Urinary bladder (tissue), 4 donors: ENCODE measurements around the gene MCC. TPM values are rescaled to one million over a fixed set of nuclear protein-coding genes. Genes with fewer than 3 reads are reported as not detected.

Experiments
- DNase-seq: peaks from one replicate; pipeline ENCODE4 v3.0.0-alpha.2; 2015; ENCODE audit errors: extremely low spot score
- H3K27ac ChIP-seq: one replicate; pipeline ENCODE4 v1.5.1; 2013; ENCODE audit warnings: low read depth, mild to moderate bottlenecking, moderate library complexity
- H3K36me3 ChIP-seq: one replicate; pipeline ENCODE4 v1.6.1; 2013; ENCODE audit warnings: mild to moderate bottlenecking, moderate library complexity; ENCODE audit not compliant: insufficient read depth
- H3K4me1 ChIP-seq: one replicate; pipeline ENCODE4 v1.6.1; 2013; ENCODE audit warnings: mild to moderate bottlenecking, moderate library complexity; ENCODE audit not compliant: insufficient read depth
- H3K4me3 ChIP-seq: one replicate; pipeline ENCODE4 v1.5.1; 2013; ENCODE audit warnings: low read depth, low read length
- WGBS: extraction: QIAGEN DNeasy Blood & Tissue Kit; methylation state at CpG from one replicate; pipeline ENCODE4 v1.1.7; 2013; 5-methylcytosine and 5-hydroxymethylcytosine counted together
- polyA plus RNA-seq: library from polyadenylated mRNA; stranded (reverse); fragments of 200-250 nt; gene quantifications from one replicate; pipeline ENCODE4 v1.2.3, GENCODE V29; 2013
- total RNA-seq: library from RNA; depleted of rRNA; stranded (reverse); fragments of >200 nt; gene quantifications from one replicate; pipeline ENCODE4 v1.2.3, GENCODE V29; 2014
- donor health status: healthy with polysubstance abuse.
- donor health status: healthy.

MCC gene
- total and polyA plus RNA-seq, 2 donors: 17.2 to 60.7 TPM

DNA sequence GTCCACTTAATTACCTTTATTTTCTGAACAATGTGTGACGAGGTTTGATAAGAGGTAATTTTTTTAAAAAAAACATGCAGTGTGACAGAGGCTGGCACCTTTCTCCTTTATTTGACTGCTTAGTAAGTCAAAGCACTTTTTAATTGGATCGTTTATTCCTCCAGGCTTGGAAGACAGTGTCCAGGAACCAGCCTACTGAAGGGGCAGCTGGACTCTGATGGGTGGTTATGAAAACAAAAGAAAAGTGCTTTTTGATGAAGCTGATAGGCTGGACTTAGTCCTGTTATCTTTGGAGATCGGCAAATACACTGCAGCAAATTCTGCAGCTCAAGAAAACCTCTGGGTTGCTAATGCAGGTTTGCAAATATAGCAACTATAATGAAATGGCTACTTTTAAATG lies 370.0 kb downstream of the MCC start:
- no peak overlapping the region for H3K4me3 ChIP-seq
- H3K27ac ChIP-seq: no peak overlapping the region
- no peak for DNase-seq
- peaks cover 2% of the 10 kb centered on the region for H3K4me1 ChIP-seq
- H3K36me3 ChIP-seq: no peaks in the 10 kb centered on the region
- 68% methylated on average over 3 of the region's 3 CpGs for WGBS

- no peak for DNase-seq
- H3K27ac ChIP-seq: no peak overlapping the region
- H3K4me1 ChIP-seq: peaks cover 2% of the 10 kb centered on the region
- H3K4me3 ChIP-seq: no peak overlapping the region
- H3K36me3 ChIP-seq: no peaks in the 10 kb centered on the region
- WGBS: 55% methylated on average over 4 of the region's 4 CpGs
These were observed 370.6 kb downstream of the MCC start for GRCh38 chr5:113117543-113118115.

DNA sequence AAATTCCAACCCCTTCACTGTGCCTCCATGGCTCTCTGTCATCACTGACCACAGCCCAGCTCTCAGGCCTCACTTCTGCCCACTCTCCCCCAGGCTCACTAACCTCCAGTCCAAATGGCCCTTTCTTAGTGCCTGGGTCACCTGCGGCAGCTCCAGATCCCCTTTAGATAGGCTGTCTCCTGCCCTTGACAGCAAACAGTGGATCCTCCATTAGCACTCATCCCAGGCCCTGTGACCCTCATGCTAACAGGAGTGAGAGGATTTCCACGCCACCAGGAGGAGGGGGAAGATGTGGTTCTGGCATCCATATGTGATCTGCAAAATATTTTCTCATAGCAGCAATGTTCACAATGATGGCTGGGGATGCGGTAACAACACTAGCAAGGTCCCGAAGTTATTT lies 372.3 kb downstream of the MCC start:
- DNase-seq: no peak
- Histone ChIP-seq H3K36me3 (no peaks in the 10 kb centered on the region), H3K4me3 (no peak overlapping the region), H3K4me1 (peaks cover 2% of the 10 kb centered on the region), H3K27ac (no peak overlapping the region)
- 96% methylated on average over 4 of the region's 4 CpGs for WGBS

DNA sequence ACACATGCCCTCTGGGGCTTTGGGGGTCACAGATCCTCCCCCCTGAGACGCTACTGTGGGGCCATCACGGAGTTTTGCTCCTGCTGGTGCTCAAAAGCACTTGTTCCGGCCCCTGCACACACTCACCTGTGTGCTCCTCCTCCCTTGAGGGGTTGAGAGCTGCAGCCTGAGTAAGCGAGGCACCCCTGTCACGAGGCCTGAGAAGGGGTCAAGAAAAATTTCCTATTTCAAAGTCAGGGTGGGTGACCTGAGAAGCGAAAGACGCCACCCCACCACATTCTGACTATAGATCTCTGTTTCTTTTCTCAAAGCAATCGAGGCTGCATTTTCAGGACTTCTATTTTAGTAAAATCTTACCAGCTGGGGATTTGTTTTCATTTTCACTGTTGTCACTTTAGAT lies 373.2 kb downstream of the MCC start:
- Histone ChIP-seq H3K36me3 (no peaks in the 10 kb centered on the region), H3K27ac (no peak overlapping the region), H3K4me1 (peaks cover 2% of the 10 kb centered on the region), H3K4me3 (no peak overlapping the region)
- no peak for DNase-seq
- 90% methylated on average over 8 of the region's 8 CpGs for WGBS

GRCh38 chr5:113114559-113114958 lies 373.7 kb downstream of the MCC start:
- Histone ChIP-seq H3K27ac (no peak overlapping the region), H3K36me3 (no peaks in the 10 kb centered on the region), H3K4me1 (peaks cover 2% of the 10 kb centered on the region), H3K4me3 (no peak overlapping the region)
- DNase-seq: no peak
- WGBS: 95% methylated on average over 7 of the region's 7 CpGs

- Histone ChIP-seq H3K4me3 (no peak overlapping the region), H3K36me3 (no peaks in the 10 kb centered on the region), H3K4me1 (no peaks in the 10 kb centered on the region), H3K27ac (no peak overlapping the region)
- WGBS: 72% methylated on average over 3 of the region's 3 CpGs
- DNase-seq: no peak
These were observed 375.8 kb downstream of the MCC start for GRCh38 chr5:113112435-113112834.

DNA sequence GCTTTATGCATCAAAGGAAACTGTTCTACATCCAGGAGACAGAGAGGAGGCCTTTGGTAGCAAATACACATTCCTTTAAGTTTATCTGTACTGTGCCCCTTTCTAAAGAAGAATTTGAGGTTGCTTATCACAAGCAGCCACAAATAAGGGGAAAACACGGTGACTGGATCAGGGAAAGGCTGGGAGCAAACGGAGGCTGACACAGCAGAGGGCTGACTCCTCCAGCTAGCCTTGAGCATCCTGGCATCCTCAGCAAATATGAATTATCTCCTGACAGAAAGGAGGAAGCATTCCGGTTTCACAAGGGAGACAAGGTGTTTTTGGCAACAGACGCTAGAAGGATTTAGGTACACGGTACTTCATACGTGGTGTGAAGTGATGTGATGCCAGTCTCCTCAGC lies 378.1 kb downstream of the MCC start:
- Histone ChIP-seq H3K4me3 (no peak overlapping the region), H3K36me3 (no peaks in the 10 kb centered on the region), H3K4me1 (no peaks in the 10 kb centered on the region), H3K27ac (no peak overlapping the region)
- WGBS: 75% methylated on average over 6 of the region's 6 CpGs
- DNase-seq: no peak

DNA sequence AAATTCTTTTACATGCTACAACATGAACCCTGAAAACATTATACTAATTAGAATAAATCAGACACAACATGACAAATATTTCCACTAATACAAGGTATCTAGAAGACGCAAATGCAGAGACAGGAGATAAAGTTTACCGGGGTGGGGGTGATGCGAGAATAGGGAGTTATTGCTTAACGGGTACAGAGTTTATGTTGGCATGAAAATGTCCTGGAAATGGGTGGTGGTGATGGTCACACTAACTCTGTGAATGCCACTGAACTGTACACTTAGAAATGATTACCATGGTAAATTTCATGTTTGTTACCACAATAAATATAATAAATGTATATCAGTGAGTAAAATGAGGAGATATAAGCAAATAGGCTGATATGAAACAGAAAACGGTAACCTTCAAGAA lies 378.9 kb downstream of the MCC start:
- Histone ChIP-seq H3K4me3 (no peak overlapping the region), H3K4me1 (no peaks in the 10 kb centered on the region), H3K36me3 (no peaks in the 10 kb centered on the region), H3K27ac (no peak overlapping the region)
- DNase-seq: no peak
- WGBS: 90% methylated on average over 5 of the region's 5 CpGs

DNA sequence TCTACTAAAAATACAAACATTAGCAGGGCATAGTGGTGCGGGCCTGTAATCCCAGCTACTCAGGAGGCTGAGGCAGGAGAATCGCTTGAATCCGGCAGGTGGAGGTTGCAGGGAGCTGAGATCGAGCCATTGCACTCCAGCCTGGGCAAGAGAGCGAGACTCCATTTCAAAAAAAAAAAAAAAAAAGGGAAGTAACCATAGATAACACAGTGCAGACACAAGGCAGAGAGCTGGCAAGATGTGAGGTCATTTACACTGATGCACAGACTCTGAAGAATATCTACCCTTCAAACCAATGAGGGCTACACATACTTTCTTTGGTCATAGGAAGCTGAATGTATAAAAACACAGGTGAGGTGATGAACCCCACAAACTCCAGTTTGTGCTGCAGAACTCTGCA lies 379.8 kb downstream of the MCC start:
- Histone ChIP-seq H3K36me3 (no peaks in the 10 kb centered on the region), H3K4me3 (no peak overlapping the region), H3K4me1 (no peaks in the 10 kb centered on the region), H3K27ac (no peak overlapping the region)
- whole genome bisulfite sequencing: 94% methylated on average over 5 of the region's 5 CpGs
- DNase-seq: no peak

- no peak overlapping the region for H3K27ac ChIP-seq
- peaks cover 3% of the 10 kb centered on the region for H3K36me3 ChIP-seq
- 92% methylated on average over 2 of the region's 2 CpGs for WGBS
- DNase-seq: no peak
- H3K4me1 ChIP-seq: no peaks in the 10 kb centered on the region
- H3K4me3 ChIP-seq: no peak overlapping the region
These were observed 381.4 kb downstream of the MCC start for GRCh38 chr5:113106821-113107220.

DNA sequence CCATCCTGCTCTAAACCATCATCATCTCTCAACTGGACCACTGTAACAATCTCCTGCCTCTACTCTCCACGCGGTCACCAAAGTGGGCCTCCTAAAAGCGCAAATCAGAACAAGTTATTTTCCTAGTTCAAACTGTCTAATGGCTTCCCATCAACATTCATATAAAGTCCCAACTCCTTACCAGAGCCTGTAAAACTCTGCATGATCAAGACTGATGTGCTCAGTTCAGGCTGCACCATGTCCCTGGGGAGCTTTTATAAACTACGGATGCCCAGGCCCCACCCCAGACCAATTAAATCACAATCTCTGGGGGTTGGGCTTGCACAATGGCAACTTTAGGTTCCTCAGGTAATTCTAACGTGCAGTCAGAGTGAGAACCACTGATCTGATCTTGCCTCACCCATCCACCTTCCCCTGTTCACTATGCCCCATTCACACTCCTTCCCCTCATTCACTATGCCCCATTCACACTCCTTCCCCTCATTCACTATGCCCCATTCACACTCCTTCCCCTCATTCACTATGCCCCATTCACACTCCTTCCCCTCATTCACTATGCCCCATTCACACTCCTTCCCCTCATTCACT lies 382.5 kb downstream of the MCC start:
- 94% methylated on average over 5 of the region's 5 CpGs for WGBS
- H3K4me3 ChIP-seq: no peak overlapping the region
- H3K36me3 ChIP-seq: peaks cover 3% of the 10 kb centered on the region
- H3K27ac ChIP-seq: no peak overlapping the region
- DNase-seq: no peak
- no peaks in the 10 kb centered on the region for H3K4me1 ChIP-seq

DNA sequence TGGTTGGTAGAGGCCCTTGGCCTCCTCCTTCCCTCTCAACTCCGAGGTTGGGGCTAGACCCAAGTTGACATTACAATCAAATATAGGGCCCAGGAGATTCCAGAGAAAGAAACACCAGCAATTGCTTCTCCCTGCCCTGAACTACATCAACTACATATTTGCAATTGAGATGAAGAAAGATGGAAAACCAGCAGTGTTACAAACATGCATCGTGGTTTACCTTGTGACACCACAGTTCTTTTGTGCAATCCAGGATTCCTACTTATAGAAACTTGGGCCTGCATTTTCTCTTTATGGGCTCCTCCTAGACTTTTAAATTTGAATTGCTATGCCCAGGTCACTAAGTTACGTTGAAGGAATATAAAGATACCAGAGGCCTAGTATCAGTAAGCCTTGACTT lies 384.9 kb downstream of the MCC start:
- Histone ChIP-seq H3K4me3 (no peak overlapping the region), H3K4me1 (no peaks in the 10 kb centered on the region), H3K27ac (no peak overlapping the region), H3K36me3 (peaks cover 3% of the 10 kb centered on the region)
- WGBS: 83% methylated on average over 3 of the region's 3 CpGs
- DNase-seq: no peak

DNA sequence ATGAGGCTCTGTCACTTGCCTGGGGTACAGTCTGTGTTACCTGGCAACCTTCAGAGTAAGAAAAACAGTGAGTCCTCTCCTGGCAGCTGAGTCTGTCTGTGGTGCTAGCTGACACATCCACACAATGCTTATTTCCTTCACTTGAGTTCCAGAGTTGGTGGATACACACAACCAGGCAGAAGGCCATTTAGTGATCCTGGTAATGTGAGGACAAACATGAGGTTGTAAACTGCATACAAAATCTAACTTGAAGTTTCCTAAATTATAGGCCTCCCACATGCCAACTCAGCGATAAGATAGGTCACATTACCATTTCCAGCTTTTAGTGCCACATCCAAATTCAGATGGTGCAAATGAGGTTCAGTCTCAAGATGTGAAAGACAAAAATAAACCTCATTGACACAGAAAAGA lies 386.1 kb downstream of the MCC start:
- no peaks in the 10 kb centered on the region for H3K4me1 ChIP-seq
- H3K27ac ChIP-seq: no peak overlapping the region
- DNase-seq: no peak
- no peak overlapping the region for H3K4me3 ChIP-seq
- 90% methylated on average over 1 of the region's 1 CpG for WGBS
- H3K36me3 ChIP-seq: peaks cover 3% of the 10 kb centered on the region

GRCh38 chr5:113100981-113101380 lies 387.3 kb downstream of the MCC start:
- no peak for DNase-seq
- Histone ChIP-seq H3K4me3 (no peak overlapping the region), H3K4me1 (no peaks in the 10 kb centered on the region), H3K36me3 (peaks cover 3% of the 10 kb centered on the region), H3K27ac (no peak overlapping the region)
- WGBS: 94% methylated on average over 2 of the region's 2 CpGs

GRCh38 chr5:113099822-113100221 lies 388.4 kb downstream of the MCC start:
- no peak for DNase-seq
- Histone ChIP-seq H3K36me3 (peaks cover 3% of the 10 kb centered on the region), H3K4me1 (no peaks in the 10 kb centered on the region), H3K4me3 (no peak overlapping the region), H3K27ac (no peak overlapping the region)
- 75% methylated on average over 4 of the region's 4 CpGs for WGBS
